ENCODE data around the gene EXOG. TPM values are rescaled to one million over a fixed set of nuclear protein-coding genes. Genes with fewer than 3 reads are reported as not detected.

Gene EXOG
- total RNA-seq, 4 donors from 2014 or later: 6.2 to 22.8 (median 13.8) TPM

DNA sequence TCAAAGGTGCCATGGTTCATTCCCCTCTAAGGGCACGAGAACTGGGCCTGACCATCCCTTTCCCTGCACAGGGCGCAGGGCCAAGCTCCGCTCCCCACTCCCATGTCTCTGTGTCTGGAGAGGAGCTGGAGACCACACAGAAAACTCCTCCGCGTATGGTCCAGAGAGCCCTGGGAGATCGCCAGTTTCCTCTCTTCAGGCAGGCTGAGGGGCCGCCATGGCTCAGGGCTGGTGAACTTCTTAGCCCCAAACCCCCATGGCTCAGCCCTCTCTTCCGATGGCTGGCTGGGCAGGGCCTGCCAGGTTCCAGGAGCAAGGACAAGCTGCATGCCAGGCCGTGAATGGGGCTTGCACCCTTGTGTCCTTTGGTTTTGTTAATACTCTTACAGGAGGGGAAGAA lies 52.9 kb downstream of the EXOG start:
- TF ChIP-seq, protein P1, sequence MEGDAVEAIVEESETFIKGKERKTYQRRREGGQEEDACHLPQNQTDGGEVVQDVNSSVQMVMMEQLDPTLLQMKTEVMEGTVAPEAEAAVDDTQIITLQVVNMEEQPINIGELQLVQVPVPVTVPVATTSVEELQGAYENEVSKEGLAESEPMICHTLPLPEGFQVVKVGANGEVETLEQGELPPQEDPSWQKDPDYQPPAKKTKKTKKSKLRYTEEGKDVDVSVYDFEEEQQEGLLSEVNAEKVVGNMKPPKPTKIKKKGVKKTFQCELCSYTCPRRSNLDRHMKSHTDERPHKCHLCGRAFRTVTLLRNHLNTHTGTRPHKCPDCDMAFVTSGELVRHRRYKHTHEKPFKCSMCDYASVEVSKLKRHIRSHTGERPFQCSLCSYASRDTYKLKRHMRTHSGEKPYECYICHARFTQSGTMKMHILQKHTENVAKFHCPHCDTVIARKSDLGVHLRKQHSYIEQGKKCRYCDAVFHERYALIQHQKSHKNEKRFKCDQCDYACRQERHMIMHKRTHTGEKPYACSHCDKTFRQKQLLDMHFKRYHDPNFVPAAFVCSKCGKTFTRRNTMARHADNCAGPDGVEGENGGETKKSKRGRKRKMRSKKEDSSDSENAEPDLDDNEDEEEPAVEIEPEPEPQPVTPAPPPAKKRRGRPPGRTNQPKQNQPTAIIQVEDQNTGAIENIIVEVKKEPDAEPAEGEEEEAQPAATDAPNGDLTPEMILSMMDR (IDR thresholded peaks at IDR 0.05): no peak
- no peak for TF ChIP-seq POLR2A (IDR thresholded peaks at IDR 0.05)
- DNase-seq: no peak
- intact Hi-C loops (cut with DNase I; ENCODE audit: low total_unique reads): no loop called here
- Histone ChIP-seq H3K4me3 (no peak overlapping the region), H3K4me1 (no peaks in the 10 kb centered on the region), H3K27me3 (no peaks in the 10 kb centered on the region), H3K27ac (no peak overlapping the region), H3K9me3 (no peaks in the 10 kb centered on the region), H3K36me3 (no peaks in the 10 kb centered on the region)

DNA sequence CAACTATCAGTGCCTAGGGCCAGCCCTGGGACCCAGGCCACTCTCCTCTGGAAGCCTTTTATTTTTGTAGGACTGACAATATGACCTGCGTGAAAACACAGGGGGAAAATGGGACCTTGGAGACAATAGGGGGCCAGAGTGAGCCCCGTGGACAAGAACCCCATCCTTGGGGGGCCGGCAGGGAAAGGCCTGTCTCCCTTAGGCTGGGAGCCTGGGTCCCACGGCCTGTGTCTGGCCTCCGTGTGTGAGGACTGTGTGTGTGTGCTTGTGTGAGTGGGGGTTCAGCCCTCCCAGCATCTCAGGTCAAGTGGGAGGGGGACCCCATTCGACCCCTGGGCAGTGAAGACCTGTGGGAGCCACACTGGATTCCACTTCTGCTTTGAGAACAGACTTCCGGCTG lies 53.3 kb downstream of the EXOG start:
- Histone ChIP-seq H3K36me3 (no peaks in the 10 kb centered on the region), H3K27me3 (no peaks in the 10 kb centered on the region), H3K4me1 (no peaks in the 10 kb centered on the region), H3K4me3 (no peak overlapping the region), H3K27ac (no peak overlapping the region), H3K9me3 (no peaks in the 10 kb centered on the region)
- DNase-seq: no peak
- intact Hi-C loops (cut with DNase I; ENCODE audit: low total_unique reads): no loop called here
- TF ChIP-seq, protein P1 (IDR thresholded peaks at IDR 0.05): no peak
- TF ChIP-seq POLR2A (IDR thresholded peaks at IDR 0.05): no peak

DNA sequence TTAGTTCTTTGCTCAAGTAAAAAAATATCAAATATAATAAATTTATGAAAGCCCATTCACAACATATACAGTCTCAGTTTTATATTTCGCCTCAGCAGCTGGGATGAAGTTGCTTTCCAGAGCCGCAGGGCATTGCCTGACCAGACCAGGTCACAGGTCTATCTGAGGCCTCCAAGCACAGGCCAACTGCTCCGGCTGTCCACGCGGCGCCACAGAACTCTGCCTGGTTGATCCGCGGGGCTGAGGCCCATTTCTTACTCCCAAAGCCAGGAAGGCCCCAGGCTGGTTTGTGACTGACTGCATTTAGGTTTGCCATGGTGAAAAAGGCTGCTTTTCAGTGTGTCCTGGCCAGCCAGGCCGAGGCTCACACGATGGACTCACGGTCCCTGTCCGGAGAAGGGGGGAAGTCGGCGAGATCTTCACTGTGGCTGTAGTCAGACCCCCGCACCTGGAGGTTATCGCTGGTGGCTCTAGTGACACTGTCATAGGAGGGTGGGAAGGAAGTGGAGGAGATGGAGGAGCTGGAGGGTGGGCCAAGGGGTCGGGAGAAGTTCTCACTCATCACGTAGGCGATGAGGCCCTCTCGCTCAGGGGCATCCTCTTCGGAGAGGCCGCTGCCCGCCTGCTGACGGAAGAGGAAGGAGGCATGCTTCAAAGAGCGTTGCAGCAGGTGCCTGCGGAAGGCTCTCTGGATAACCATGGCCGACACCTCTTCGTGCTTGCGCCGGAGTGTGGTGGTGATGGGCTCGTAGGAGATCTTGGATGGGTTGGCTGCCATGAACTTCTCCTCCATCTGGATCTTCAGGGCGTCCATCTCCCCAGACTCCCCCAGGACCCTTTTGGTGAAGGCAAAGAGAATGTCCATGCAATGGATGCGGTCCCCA lies 54.1 kb downstream of the EXOG start:
- TF ChIP-seq POLR2A (IDR thresholded peaks at IDR 0.05): no peak
- TF ChIP-seq, protein P1 (IDR thresholded peaks at IDR 0.05): no peak
- intact Hi-C loops (cut with DNase I; ENCODE audit: low total_unique reads): no loop called here
- H3K4me1 ChIP-seq: no peaks in the 10 kb centered on the region
- no peak for DNase-seq
- H3K9me3 ChIP-seq: no peaks in the 10 kb centered on the region
- no peak overlapping the region for H3K4me3 ChIP-seq
- H3K27ac ChIP-seq: no peak overlapping the region
- H3K27me3 ChIP-seq: no peaks in the 10 kb centered on the region
- no peaks in the 10 kb centered on the region for H3K36me3 ChIP-seq

DNA sequence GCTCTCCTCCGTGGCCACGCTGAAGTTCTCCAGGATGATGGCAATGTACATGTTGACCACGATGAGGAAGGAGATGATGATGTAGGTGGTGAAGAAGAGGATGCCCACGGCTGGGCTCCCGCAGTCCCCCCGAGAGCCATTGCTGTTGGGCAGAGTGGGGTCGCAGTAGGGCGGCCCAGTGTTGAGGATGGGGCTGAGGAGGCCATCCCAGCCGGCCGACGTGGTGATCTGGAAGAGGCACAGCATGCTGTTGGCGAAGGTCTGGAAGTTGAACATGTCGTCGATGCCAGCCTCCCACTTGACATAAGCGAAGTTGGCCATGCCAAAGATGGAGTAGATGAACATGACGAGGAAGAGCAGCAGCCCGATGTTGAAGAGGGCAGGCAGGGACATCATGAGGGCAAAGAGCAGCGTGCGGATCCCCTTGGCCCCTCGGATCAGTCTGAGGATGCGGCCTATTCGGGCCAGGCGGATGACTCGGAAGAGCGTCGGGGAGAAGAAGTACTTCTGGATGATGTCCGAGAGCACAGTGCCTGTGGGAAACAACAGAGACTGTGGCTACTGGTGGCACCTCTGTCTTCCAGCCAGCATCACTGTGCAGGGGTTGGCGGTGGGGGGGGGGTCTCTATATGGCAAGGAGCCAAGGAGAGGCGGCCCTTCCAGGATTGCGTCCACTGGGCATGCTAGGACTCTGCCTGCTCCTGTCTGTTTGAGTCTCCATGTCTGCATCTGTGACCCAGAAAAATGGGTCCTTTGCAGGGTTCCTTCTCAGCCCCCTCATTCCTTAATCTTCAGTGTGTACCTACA lies 55.1 kb downstream of the EXOG start:
- intact Hi-C loops (cut with DNase I; ENCODE audit: low total_unique reads): no loop called here
- H3K27me3 ChIP-seq: no peaks in the 10 kb centered on the region
- TF ChIP-seq, protein P1 (IDR thresholded peaks at IDR 0.05): no peak
- no peak for TF ChIP-seq POLR2A (IDR thresholded peaks at IDR 0.05)
- H3K36me3 ChIP-seq: no peaks in the 10 kb centered on the region
- no peaks in the 10 kb centered on the region for H3K9me3 ChIP-seq
- no peak overlapping the region for H3K27ac ChIP-seq
- DNase-seq: no peak
- H3K4me3 ChIP-seq: no peak overlapping the region
- H3K4me1 ChIP-seq: no peaks in the 10 kb centered on the region

DNA sequence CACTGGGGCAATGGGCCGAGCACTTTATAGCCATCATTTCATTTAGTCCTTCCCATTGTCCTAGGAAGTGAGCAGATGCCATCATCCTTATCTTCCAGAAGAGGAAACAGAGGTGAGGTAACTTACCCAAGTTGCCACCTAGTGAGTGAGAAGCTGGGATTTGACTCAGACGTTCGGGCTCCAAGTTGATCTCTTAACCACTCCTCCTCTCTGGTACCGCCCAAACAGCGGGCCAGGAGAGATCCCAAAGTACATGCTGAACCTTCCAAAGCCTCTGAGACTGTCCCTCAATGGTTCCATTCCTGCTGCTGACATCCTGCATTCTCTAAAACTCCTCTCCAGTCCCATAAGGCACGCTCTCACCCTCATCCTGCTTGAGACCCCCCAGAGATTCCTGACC lies 56.2 kb downstream of the EXOG start:
- H3K27me3 ChIP-seq: no peaks in the 10 kb centered on the region
- no peaks in the 10 kb centered on the region for H3K9me3 ChIP-seq
- intact Hi-C loops (cut with DNase I; ENCODE audit: low total_unique reads): no loop called here
- no peak for TF ChIP-seq POLR2A (IDR thresholded peaks at IDR 0.05)
- TF ChIP-seq, protein P1 (IDR thresholded peaks at IDR 0.05): no peak
- H3K27ac ChIP-seq: no peak overlapping the region
- no peak overlapping the region for H3K4me3 ChIP-seq
- H3K36me3 ChIP-seq: no peaks in the 10 kb centered on the region
- DNase-seq: no peak
- no peaks in the 10 kb centered on the region for H3K4me1 ChIP-seq

Data from uterus (tissue), 4 donors.